DOHH2 (cell line): ENCODE results near the gene CHP1.
"Not testable (repeated sequence)": the region's sequence is repeated elsewhere in the genome, so short reads cannot be mapped to it uniquely, and the experiment has no call there.

Experiments used
- H3F3A ChIP-seq: fragments of 200-600 bp; sonication (generic), shearing (Covaris generic); 2 replicates; pipeline ENCODE4 v1.6.0; 2016; ENCODE audit warnings: antibody characterized with exemption, mild to moderate bottlenecking; ENCODE audit not compliant: control insufficient read depth, insufficient read depth
- H3K27ac ChIP-seq: fragments of 200-600 bp; sonication (generic); 2 replicates; pipeline ENCODE4 v1.5.1; 2014; ENCODE audit warnings: low read depth, mild to moderate bottlenecking, low read length, moderate library complexity
- H3K27me3 ChIP-seq: fragments of 200-600 bp; sonication (generic); 2 replicates; pipeline ENCODE4 v1.6.1; 2014; ENCODE audit warnings: mild to moderate bottlenecking, low read length, mixed read lengths; ENCODE audit not compliant: control insufficient read depth
- H3K36me3 ChIP-seq: fragments of 200-600 bp; sonication (generic); 2 replicates; pipeline ENCODE4 v1.6.1; 2014; ENCODE audit warnings: mild to moderate bottlenecking, low read length, moderate library complexity, mixed read lengths; ENCODE audit not compliant: control insufficient read depth
- H3K4me1 ChIP-seq: fragments of 200-600 bp; sonication (generic); 2 replicates; pipeline ENCODE4 v1.6.1; 2014; ENCODE audit warnings: mild to moderate bottlenecking, low read length, mixed read lengths; ENCODE audit not compliant: control insufficient read depth
- H3K4me2 ChIP-seq: fragments of 200-600 bp; sonication (generic); 2 replicates; pipeline ENCODE4 v1.6.0; 2014; ENCODE audit warnings: mild to moderate bottlenecking, low read length, moderate library complexity
- H3K4me3 ChIP-seq: fragments of 200-600 bp; sonication (generic); 2 replicates; pipeline ENCODE4 v1.5.1; 2014; ENCODE audit warnings: mild to moderate bottlenecking, low read length, mixed read lengths
- H3K79me2 ChIP-seq: fragments of 200-600 bp; sonication (generic); 2 replicates; pipeline ENCODE4 v1.6.1; 2014; ENCODE audit warnings: mild to moderate bottlenecking, low read length, mixed read lengths; ENCODE audit not compliant: control insufficient read depth
- H3K9me2 ChIP-seq: fragments of 200-600 bp; sonication (generic); replicated peaks from 2 replicates; pipeline ENCODE4 v1.6.1; 2014; ENCODE audit warnings: mild to moderate bottlenecking, low read length, mixed read lengths; ENCODE audit not compliant: control insufficient read depth
- H3K9me3 ChIP-seq: fragments of 200-600 bp; sonication (generic); 2 replicates; pipeline ENCODE4 v1.6.1; 2014; ENCODE audit warnings: antibody characterized with exemption, low read length, mixed read lengths; ENCODE audit not compliant: control insufficient read depth, insufficient read depth
- H4K20me1 ChIP-seq: fragments of 200-600 bp; sonication (generic); 2 replicates; pipeline ENCODE4 v1.6.0; 2014; ENCODE audit warnings: low read depth, mild to moderate bottlenecking, antibody characterized with exemption, low read length, moderate library complexity; ENCODE audit not compliant: control insufficient read depth, insufficient read depth
- CTCF ChIP-seq: fragments of 200-600 bp; sonication (generic); IDR thresholded peaks from one replicate; pipeline ENCODE4 v1.5.1; 2014; ENCODE audit warnings: antibody characterized with exemption, mild to moderate bottlenecking, low read depth, low read length; ENCODE audit not compliant: poor library complexity, severe bottlenecking
- EZH2phosphoT487 ChIP-seq: fragments of 200-600 bp; sonication (generic); IDR thresholded peaks from 2 replicates; pipeline ENCODE4 v1.6.1; 2017; ENCODE audit warnings: borderline replicate concordance, mild to moderate bottlenecking, antibody characterized with exemption, low read length, moderate library complexity, mixed read lengths

CHP1 gene

GRCh38 chr15:41241221-41241964 is 10.3 kb downstream of the CHP1 start:
- no peak for TF ChIP-seq EZH2phosphoT487
- TF ChIP-seq CTCF = no peak
- H3K4me1 ChIP-seq = no peaks in the 10 kb centered on the region
- H3K27ac ChIP-seq = no peak overlapping the region
- H3K9me2 ChIP-seq = no peaks in the 10 kb centered on the region
- no peaks in the 10 kb centered on the region for H4K20me1 ChIP-seq
- no peak overlapping the region for H3K4me3 ChIP-seq
- no peaks in the 10 kb centered on the region for H3K9me3 ChIP-seq
- H3K4me2 ChIP-seq = no peak overlapping the region
- no peaks in the 10 kb centered on the region; the same call in 1 of the 2 replicates for H3K79me2 ChIP-seq
- H3K27me3 ChIP-seq = no peaks in the 10 kb centered on the region
- H3K36me3 ChIP-seq = peaks cover 7% of the 10 kb centered on the region
- H3F3A ChIP-seq = no peaks in the 10 kb centered on the region

- not testable (repeated sequence) for H3F3A ChIP-seq, H3K9me3 ChIP-seq, H3K79me2 ChIP-seq, H3K9me2 ChIP-seq, H3K36me3 ChIP-seq, H3K4me3 ChIP-seq, H3K4me2 ChIP-seq, H3K27ac ChIP-seq, H3K27me3 ChIP-seq, H4K20me1 ChIP-seq
- peaks cover 18% of the 10 kb centered on the region for H3K4me1 ChIP-seq
Observed at GRCh38 chr15:41250745-41251144, 19.7 kb downstream of the CHP1 start.

- no peaks in the 10 kb centered on the region for H3K9me3 ChIP-seq
- no peak overlapping the region for H3K4me2 ChIP-seq
- H4K20me1 ChIP-seq = no peaks in the 10 kb centered on the region
- no peak for TF ChIP-seq EZH2phosphoT487
- no peak for TF ChIP-seq CTCF
- no peaks in the 10 kb centered on the region for H3F3A ChIP-seq
- no peaks in the 10 kb centered on the region for H3K9me2 ChIP-seq
- H3K36me3 ChIP-seq = no peaks in the 10 kb centered on the region
- H3K27ac ChIP-seq = no peak overlapping the region
- H3K79me2 ChIP-seq = no peaks in the 10 kb centered on the region
- no peak overlapping the region for H3K4me3 ChIP-seq
- H3K27me3 ChIP-seq = no peaks in the 10 kb centered on the region
- H3K4me1 ChIP-seq = peaks cover 18% of the 10 kb centered on the region
Observed at GRCh38 chr15:41251411-41251810, 20.3 kb downstream of the CHP1 start.

- H3K9me3 ChIP-seq = no peaks in the 10 kb centered on the region
- H3K4me3 ChIP-seq = peak overlapping the region; percentile 40
- no peaks in the 10 kb centered on the region for H4K20me1 ChIP-seq
- H3K9me2 ChIP-seq = no peaks in the 10 kb centered on the region
- H3K4me1 ChIP-seq = peaks cover 32% of the 10 kb centered on the region
- H3K27ac ChIP-seq = peak overlapping the region; percentile 49
- TF ChIP-seq EZH2phosphoT487 (no peak), CTCF (no peak)
- H3K4me2 ChIP-seq = peak overlapping the region; percentile 59
- no peaks in the 10 kb centered on the region for H3K27me3 ChIP-seq
- peaks cover 11% of the 10 kb centered on the region for H3F3A ChIP-seq
- no peaks in the 10 kb centered on the region for H3K79me2 ChIP-seq
- peaks cover 10% of the 10 kb centered on the region; the same call in 1 of the 2 replicates for H3K36me3 ChIP-seq
Observed at GRCh38 chr15:41254560-41254959, 23.5 kb downstream of the CHP1 start.
